GM19468 (cell line): ENCODE data around the gene KCNH1.

Source experiments
- ATAC-seq: cut with Tn5 transposase; IDR thresholded peaks from one replicate; pipeline ENCODE4 v1.9.1; 2021; ENCODE audit warnings: mild to moderate bottlenecking, moderate library complexity, moderate number of reproducible peaks; ENCODE audit not compliant: unreplicated experiment; ENCODE audit errors: extremely low read depth

KCNH1 gene

DNA sequence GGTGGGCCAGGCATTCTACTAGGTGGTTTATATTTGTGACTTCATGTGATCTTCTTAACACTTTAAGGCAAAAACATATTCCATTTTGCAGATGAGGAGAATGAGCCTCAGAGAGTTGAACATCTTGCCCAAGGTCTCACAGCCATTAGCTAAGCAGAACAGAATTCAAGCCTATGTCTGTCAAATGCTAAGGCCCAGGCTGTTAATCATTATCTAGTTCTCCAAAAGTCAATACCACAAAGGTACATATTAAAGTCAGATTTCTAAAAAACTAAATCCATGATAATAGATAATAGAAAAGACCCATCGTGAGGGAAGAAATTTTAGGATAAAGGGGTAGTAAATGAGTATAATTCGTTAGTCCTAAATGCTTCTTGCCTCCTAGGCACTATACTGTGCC, 234.3 kb downstream of the KCNH1 start:
- no peak for ATAC-seq

DNA sequence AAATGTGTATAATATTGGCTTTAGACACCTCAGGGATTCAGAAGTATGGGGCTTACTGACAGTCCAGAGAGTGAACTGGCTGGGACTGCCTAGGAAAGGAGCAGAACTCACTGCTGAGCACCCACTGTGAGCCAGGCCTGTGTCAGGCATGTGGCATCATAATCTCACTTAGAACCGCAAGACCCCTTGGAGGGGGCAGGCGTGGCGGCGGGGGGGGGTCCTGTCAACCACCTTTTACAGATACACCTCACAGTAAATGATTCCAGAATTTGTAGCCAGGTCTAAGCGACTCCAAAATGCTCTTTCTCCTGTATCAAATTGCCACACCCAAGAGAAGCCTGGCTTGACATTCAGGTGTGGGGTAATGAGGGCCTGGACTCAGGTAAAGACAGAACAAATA, 235.5 kb downstream of the KCNH1 start:
- ATAC-seq, result no peak

DNA sequence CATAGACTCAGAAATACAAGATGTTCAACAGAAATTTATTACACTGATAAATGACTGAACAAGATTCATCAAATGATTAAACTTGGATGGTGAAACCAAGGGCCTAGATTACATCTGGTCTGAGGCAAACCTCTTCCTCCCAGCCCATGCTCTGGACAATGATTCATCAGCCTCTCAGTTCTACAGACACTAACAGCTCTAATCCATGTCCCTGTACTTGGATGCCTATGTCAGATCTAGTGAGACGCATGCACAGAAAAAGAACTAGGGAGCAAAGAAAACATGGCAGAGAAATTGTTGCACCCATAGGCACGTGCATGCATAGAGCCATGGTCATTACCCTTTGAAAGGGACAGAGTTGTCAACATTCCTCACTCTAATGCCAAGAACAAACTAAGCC, 250.1 kb downstream of the KCNH1 start:
- no peak for ATAC-seq

- no peak for ATAC-seq
These were observed 251.3 kb downstream of the KCNH1 start for GRCh38 chr1:210882414-210883221.

GRCh38 chr1:210878564-210878963, 255.4 kb downstream of the KCNH1 start:
- no peak for ATAC-seq

GRCh38 chr1:210876275-210876674, 257.7 kb downstream of the KCNH1 start:
- ATAC-seq, result no peak

- ATAC-seq, result no peak
These were observed 267.4 kb downstream of the KCNH1 start for GRCh38 chr1:210866532-210866931.

DNA sequence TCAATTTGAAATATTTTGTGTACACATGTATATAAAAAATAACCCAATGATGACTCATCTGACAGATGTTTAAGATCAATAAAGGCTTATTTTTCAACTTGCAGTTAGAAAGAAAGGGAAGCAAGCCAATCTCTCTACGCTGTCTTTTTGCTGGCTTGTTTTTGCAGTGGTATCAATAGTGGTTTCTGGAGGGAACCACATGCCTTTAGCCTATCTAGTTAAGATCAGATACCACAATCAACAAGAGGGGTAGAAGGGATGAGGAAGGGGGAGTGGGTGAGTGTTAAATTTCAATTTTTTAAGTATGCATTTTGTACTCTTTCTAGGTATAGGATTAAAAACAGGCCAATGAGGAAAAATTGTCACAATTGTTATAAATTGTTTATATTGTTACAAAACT, 276.2 kb downstream of the KCNH1 start:
- no peak for ATAC-seq

GRCh38 chr1:210857146-210857663, 276.7 kb downstream of the KCNH1 start:
- no peak for ATAC-seq

- ATAC-seq, result no peak
These were observed 278.5 kb downstream of the KCNH1 start for GRCh38 chr1:210855440-210855839.

- ATAC-seq, result no peak
These were observed 280.7 kb downstream of the KCNH1 start for GRCh38 chr1:210853276-210853675.

- no peak for ATAC-seq
These were observed 283.4 kb downstream of the KCNH1 start for GRCh38 chr1:210850556-210850955.

DNA sequence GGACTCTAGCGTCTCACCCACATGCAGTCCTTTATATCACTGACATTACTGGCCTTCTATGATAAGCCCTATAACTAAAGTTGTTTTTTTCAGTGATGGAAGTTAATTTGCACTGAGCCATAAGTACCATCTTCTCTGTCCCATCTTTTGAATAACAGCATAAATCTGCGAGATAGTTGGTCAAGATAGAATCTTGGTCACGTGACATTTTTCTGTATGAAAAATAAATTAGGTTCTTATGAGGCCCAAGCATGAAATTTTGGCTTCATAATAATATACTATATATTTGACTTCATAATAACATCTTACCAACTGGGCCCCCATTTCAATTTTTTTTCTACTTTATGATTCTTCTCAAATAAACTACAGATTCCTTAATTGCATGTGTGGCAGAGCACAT, 285.5 kb downstream of the KCNH1 start:
- no peak for ATAC-seq

DNA sequence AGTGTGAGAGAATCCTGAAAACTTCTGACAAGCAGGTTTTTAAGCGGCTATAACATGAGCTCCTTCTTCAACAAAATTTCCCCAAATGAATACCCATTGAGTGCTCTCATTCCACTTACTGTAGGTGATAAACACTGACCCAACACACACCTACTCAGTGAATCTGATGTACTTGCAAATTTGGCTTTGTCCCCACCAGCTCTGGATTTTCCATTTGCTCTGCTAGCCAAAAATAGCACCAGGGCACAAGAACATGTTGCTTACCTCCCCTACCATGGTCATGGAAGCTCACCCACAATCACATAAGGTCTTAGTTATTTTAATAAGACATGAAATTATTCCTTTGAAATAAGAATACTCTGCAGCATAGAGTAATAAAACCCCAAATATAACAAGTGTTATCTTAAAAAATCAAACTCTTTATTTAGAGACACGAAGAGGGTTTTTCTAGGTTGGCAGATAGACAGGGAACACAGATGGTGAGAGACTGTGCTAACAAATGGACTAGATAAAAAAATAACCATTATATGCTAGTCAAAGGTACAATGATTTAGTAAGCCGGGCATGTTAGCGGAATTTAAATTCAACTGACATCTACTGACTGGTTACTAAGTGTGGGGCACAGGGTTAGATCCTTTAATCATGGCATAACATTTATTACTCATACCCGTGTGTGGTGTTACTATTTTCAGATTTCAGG, 291.9 kb downstream of the KCNH1 start:
- no peak for ATAC-seq

GRCh38 chr1:210830034-210831028, 303.6 kb downstream of the KCNH1 start:
- ATAC-seq, result no peak

- ATAC-seq, result no peak
These were observed 304.9 kb downstream of the KCNH1 start for GRCh38 chr1:210828996-210829596.

GRCh38 chr1:210827481-210827880, 306.5 kb downstream of the KCNH1 start:
- ATAC-seq, result no peak

GRCh38 chr1:210826686-210827085, 307.3 kb downstream of the KCNH1 start:
- ATAC-seq, result no peak

DNA sequence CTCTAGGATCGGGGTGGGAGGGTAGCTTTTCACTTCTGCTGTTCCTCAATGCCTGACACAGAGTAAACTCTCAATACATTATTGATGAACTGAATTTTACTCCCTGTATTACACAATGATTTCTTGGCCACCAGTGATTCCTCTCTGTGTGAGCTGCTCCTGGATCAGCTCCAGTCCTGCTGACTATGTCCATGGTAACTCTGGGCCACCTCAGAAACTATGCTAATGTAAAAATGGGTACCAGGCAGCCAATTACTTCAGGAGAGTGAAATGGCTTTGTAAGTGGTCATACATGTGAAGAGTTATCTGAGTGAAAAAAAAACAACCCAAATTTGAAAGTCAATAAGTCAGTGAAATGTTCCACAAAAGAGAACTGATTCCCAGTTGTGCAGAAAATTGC, 311.0 kb downstream of the KCNH1 start:
- no peak for ATAC-seq

DNA sequence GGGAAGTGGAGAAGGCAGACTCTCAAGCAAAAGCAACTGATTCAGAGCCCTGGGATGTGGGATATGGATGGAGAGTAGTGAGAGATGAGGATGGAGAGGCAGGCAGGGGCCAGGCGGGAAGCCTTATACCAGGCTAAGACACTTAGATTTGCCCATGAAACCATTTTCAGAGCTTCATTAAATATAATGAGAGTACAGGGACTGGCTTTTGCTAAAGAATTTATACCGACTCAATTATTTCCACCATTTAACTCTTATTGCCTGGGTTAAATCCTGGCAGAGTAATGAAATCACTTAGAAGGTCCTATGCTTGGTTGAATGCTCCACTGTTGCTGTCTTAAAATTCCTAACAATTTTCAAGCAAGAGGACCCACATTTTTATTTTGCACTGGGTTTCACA, 311.7 kb downstream of the KCNH1 start:
- no peak for ATAC-seq
